ENCODE data around the gene CENPN.

The CENPN gene

GRCh38 chr16:81042821-81043220, 35.8 kb downstream of the CENPN start:
- in situ Hi-C loops (cut with MboI; ENCODE audit: low sequenced_read_pairs, unreplicated experiment): no loop called here
- TF ChIP-seq CTCF (IDR thresholded peaks at IDR 0.05; ENCODE audit: borderline replicate concordance, control extremely low read depth, extremely low read depth, insufficient read depth, missing control alignments): no peak
- no peak for DNase-seq (ENCODE audit: low spot score)

DNA sequence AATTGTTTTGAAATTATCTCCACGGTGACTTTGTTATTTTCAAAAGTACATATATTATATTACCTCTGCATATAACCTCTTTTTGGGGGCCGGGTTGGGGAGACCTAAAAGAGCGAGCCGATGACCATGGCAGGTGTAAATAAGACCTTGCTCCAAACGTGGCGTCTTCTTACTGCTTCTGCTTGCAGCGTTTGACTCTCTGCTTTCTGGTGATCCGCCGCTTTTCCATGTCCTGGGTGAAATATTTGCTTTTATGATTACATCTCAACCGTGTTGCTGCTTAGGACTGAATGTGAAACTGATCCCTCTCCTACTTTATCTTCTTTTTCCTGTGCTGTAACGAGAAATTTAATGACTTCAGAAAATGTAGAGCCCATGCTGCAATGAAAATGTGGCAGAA, 46.7 kb downstream of the CENPN start:
- DNase-seq (ENCODE audit: low spot score): no peak
- TF ChIP-seq CTCF (IDR thresholded peaks at IDR 0.05; ENCODE audit: borderline replicate concordance, control extremely low read depth, extremely low read depth, insufficient read depth, missing control alignments): no peak
- in situ Hi-C loops (cut with MboI; ENCODE audit: low sequenced_read_pairs, unreplicated experiment): no loop called here

DNA sequence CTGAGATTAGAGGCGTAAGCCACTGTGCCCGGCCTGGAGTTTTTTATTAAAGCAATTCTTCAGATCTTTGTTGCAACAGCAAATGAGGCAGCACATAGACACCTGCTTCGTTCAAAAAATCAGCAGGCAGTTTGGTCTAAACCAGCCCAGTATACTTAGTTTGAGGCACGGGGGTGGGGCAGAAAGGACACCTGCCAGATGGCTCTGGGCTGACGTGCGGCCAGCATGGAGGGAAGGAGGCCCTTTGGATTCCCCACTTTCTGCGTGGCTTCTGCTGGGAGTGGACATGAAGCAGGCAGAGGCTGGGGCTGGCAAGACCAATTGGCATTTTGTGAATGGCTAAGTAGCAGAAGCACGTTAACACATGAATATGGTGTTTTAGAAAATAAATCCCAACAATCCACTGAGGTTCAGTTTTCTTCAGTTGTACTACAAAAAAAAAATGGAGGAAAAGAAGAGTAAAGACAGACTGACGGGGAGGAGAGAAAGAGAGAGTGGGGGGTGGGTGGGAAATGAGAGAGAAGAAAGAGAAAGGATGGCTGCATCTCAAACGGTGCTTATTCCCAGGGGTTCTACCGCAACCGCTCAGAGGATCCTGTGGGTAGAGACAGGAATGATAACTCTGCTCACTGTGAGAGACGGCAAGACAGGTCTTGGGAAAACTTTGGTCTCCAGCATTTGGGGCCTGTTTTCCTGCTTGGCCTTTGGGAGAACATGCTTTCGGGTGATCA, 53.7 kb downstream of the CENPN start:
- no peak for TF ChIP-seq CTCF (IDR thresholded peaks at IDR 0.05; ENCODE audit: borderline replicate concordance, control extremely low read depth, extremely low read depth, insufficient read depth, missing control alignments)
- in situ Hi-C loops (cut with MboI; ENCODE audit: low sequenced_read_pairs, unreplicated experiment): no loop called here
- DNase-seq (ENCODE audit: low spot score): no peak

DNA sequence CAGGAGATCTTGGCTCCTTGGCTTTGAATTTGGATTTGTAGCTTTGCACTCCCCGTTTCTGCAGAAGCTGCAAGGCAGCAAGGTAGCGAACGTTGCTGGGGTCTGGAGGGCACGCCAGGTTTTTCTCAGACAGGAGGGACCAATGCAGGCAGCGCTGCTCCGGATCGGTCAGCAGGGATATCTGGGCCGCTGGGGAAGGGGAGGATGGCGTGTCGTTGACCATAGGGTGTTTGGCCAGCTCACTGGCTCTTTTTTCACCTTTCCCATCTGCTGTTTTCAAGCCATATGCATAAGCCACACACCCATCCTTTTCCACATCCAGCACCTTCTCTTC, 54.3 kb downstream of the CENPN start:
- no peak for TF ChIP-seq CTCF (IDR thresholded peaks at IDR 0.05; ENCODE audit: borderline replicate concordance, control extremely low read depth, extremely low read depth, insufficient read depth, missing control alignments)
- DNase-seq (ENCODE audit: low spot score): no peak
- in situ Hi-C loops (cut with MboI; ENCODE audit: low sequenced_read_pairs, unreplicated experiment): no loop called here

- no peak for DNase-seq (ENCODE audit: low spot score)
- TF ChIP-seq CTCF (IDR thresholded peaks at IDR 0.05; ENCODE audit: borderline replicate concordance, control extremely low read depth, extremely low read depth, insufficient read depth, missing control alignments): no peak
- in situ Hi-C loops (cut with MboI; ENCODE audit: low sequenced_read_pairs, unreplicated experiment): no loop called here
These were observed 55.0 kb downstream of the CENPN start for GRCh38 chr16:81061871-81062608.

GRCh38 chr16:81066681-81067080, 59.7 kb downstream of the CENPN start:
- TF ChIP-seq CTCF (IDR thresholded peaks at IDR 0.05; ENCODE audit: borderline replicate concordance, control extremely low read depth, extremely low read depth, insufficient read depth, missing control alignments): no peak
- DNase-seq (ENCODE audit: low spot score): no peak
- in situ Hi-C loops (cut with MboI; ENCODE audit: low sequenced_read_pairs, unreplicated experiment): no loop called here
